ENCODE results near the gene CREB3L2.

CREB3L2 gene

GRCh38 chr7:137951700-137952425 lies 50.0 kb downstream of the CREB3L2 start:
- Histone ChIP-seq H3K36me3 (no peaks in the 10 kb centered on the region), H3K27ac (no peak overlapping the region), H3K9me3 (ENCODE audit: severe bottlenecking) (no peaks in the 10 kb centered on the region), H3K27me3 (ENCODE audit: insufficient read depth, low read depth, severe bottlenecking) (no peaks in the 10 kb centered on the region), H3K4me3 (ENCODE audit: low read depth, low read length) (no peak overlapping the region)
- no peak for DNase-seq
- no peak for TF ChIP-seq CTCF (IDR thresholded peaks at IDR 0.05; ENCODE audit: low read depth, low read length)

- H3K27ac ChIP-seq = no peak overlapping the region
- TF ChIP-seq CTCF (IDR thresholded peaks at IDR 0.05; ENCODE audit: low read depth, low read length) = no peak
- no peak overlapping the region for H3K4me3 ChIP-seq (ENCODE audit: low read depth, low read length)
- no peaks in the 10 kb centered on the region for H3K36me3 ChIP-seq
- no peaks in the 10 kb centered on the region for H3K9me3 ChIP-seq (ENCODE audit: severe bottlenecking)
- H3K27me3 ChIP-seq (ENCODE audit: insufficient read depth, low read depth, severe bottlenecking) = no peaks in the 10 kb centered on the region
- no peak for DNase-seq
Measured at GRCh38 chr7:137950967-137951366, 50.9 kb downstream of the CREB3L2 start.

- no peaks in the 10 kb centered on the region for H3K36me3 ChIP-seq
- no peak overlapping the region for H3K27ac ChIP-seq
- no peaks in the 10 kb centered on the region for H3K9me3 ChIP-seq (ENCODE audit: severe bottlenecking)
- TF ChIP-seq CTCF (IDR thresholded peaks at IDR 0.05; ENCODE audit: low read depth, low read length) = no peak
- H3K4me3 ChIP-seq (ENCODE audit: low read depth, low read length) = no peak overlapping the region
- no peaks in the 10 kb centered on the region for H3K27me3 ChIP-seq (ENCODE audit: insufficient read depth, low read depth, severe bottlenecking)
- DNase-seq = no peak
Measured at GRCh38 chr7:137950263-137950621, 51.6 kb downstream of the CREB3L2 start.

- no peak for TF ChIP-seq CTCF (IDR thresholded peaks at IDR 0.05; ENCODE audit: low read depth, low read length)
- H3K27ac ChIP-seq = no peak overlapping the region
Measured at GRCh38 chr7:137949416-137950262, 52.2 kb downstream of the CREB3L2 start.

GRCh38 chr7:137948845-137949330 lies 53.0 kb downstream of the CREB3L2 start:
- H3K27ac ChIP-seq = no peak overlapping the region
- H3K27me3 ChIP-seq (ENCODE audit: insufficient read depth, low read depth, severe bottlenecking) = no peaks in the 10 kb centered on the region
- TF ChIP-seq CTCF (IDR thresholded peaks at IDR 0.05; ENCODE audit: low read depth, low read length) = no peak
- no peaks in the 10 kb centered on the region for H3K9me3 ChIP-seq (ENCODE audit: severe bottlenecking)
- no peak for DNase-seq
- no peak overlapping the region for H3K4me3 ChIP-seq (ENCODE audit: low read depth, low read length)
- no peaks in the 10 kb centered on the region for H3K36me3 ChIP-seq

More at GRCh38 chr7:137949416-137950262, 52.2 kb downstream of the CREB3L2 start:
- no peak for DNase-seq
- no peak overlapping the region for H3K4me3 ChIP-seq (ENCODE audit: low read depth, low read length)
- no peaks in the 10 kb centered on the region for H3K9me3 ChIP-seq (ENCODE audit: severe bottlenecking)
- no peaks in the 10 kb centered on the region for H3K36me3 ChIP-seq
- H3K27me3 ChIP-seq (ENCODE audit: insufficient read depth, low read depth, severe bottlenecking) = no peaks in the 10 kb centered on the region
